HFFc6 (cell line): Measurements from ENCODE around the gene EIPR1. TPM values are rescaled to one million over a fixed set of nuclear protein-coding genes. Genes with fewer than 3 reads are reported as not detected.
A peak's percentile ranks its signal among the peaks of the same experiment; 100 is the strongest.

Experiments
- DNase-seq: peaks from one replicate; pipeline ENCODE4 v3.0.0-alpha.2; 2018
- H3K27ac Mint-ChIP-seq: 2 replicates; pipeline ENCODE4 v1.8.0; 2020; ENCODE audit warnings: mild to moderate bottlenecking, mixed read lengths
- H3K27me3 Mint-ChIP-seq: 2 replicates; pipeline ENCODE4 v1.8.0; 2021; ENCODE audit warnings: mild to moderate bottlenecking, moderate library complexity, mixed read lengths; ENCODE audit not compliant: insufficient read depth
- H3K36me3 Mint-ChIP-seq: 2 replicates; pipeline ENCODE4 v1.8.0; 2021; ENCODE audit warnings: low read depth, mixed read lengths
- H3K4me1 Mint-ChIP-seq: 2 replicates; pipeline ENCODE4 v1.8.0; 2020; ENCODE audit warnings: low read depth, mixed read lengths
- H3K4me3 Mint-ChIP-seq: 2 replicates; pipeline ENCODE4 v1.8.0; 2020; ENCODE audit warnings: mild to moderate bottlenecking, moderate library complexity, mixed read lengths
- H3K9me3 Mint-ChIP-seq: 2 replicates; pipeline ENCODE4 v1.8.0; 2020; ENCODE audit warnings: mild to moderate bottlenecking, mixed read lengths
- CTCF ChIP-seq: fragments of 200-600 bp; sonication (generic); IDR thresholded peaks from 2 replicates; pipeline ENCODE4 v1.5.0; 2021; ENCODE audit warnings: antibody characterized with exemption, mild to moderate bottlenecking
- total RNA-seq, 6 experiments: library from RNA; stranded (reverse); fragmentation: NEBNext Ultra II Directional; extraction: Animal tissue kit (Norgen Biotek cat#: 25700); gene quantifications; 2 replicates in 1 of 6; 3 replicates in 5 of 6; pipeline ENCODE4 v1.2.3, GENCODE V29; 2021

The EIPR1 gene
- total RNA-seq, 6 experiments from 2014 or later = 26.6 to 30.9 (median 28.8) TPM

GRCh38 chr2:3179626-3180025, 198.0 kb downstream of the EIPR1 start:
- Mint-ChIP-seq H3K27me3 (peaks cover 3% of the 10 kb centered on the region; the same call in 1 of the 2 replicates), H3K27ac (no peak overlapping the region), H3K9me3 (peaks cover 11% of the 10 kb centered on the region), H3K36me3 (peaks cover 23% of the 10 kb centered on the region), H3K4me1 (no peaks in the 10 kb centered on the region), H3K4me3 (no peak overlapping the region)
- TF ChIP-seq CTCF = no peak
- no peak for DNase-seq

- H3K27ac Mint-ChIP-seq = no peak overlapping the region
- H3K9me3 Mint-ChIP-seq = peaks cover 11% of the 10 kb centered on the region
- DNase-seq = no peak
- peaks cover 3% of the 10 kb centered on the region; the same call in 1 of the 2 replicates for H3K27me3 Mint-ChIP-seq
- no peak overlapping the region for H3K4me3 Mint-ChIP-seq
- H3K36me3 Mint-ChIP-seq = peaks cover 23% of the 10 kb centered on the region
- TF ChIP-seq CTCF = peak; percentile 35
- no peaks in the 10 kb centered on the region for H3K4me1 Mint-ChIP-seq
Observed at GRCh38 chr2:3179208-3179607, 198.4 kb downstream of the EIPR1 start.

- no peak for TF ChIP-seq CTCF
- Mint-ChIP-seq H3K9me3 (peaks cover 11% of the 10 kb centered on the region), H3K4me3 (no peak overlapping the region), H3K27ac (no peak overlapping the region), H3K36me3 (peaks cover 23% of the 10 kb centered on the region), H3K27me3 (peaks cover 3% of the 10 kb centered on the region; the same call in 1 of the 2 replicates), H3K4me1 (no peaks in the 10 kb centered on the region)
- no peak for DNase-seq
Observed at GRCh38 chr2:3178578-3179031, 199.0 kb downstream of the EIPR1 start.

- Mint-ChIP-seq H3K4me1 (no peaks in the 10 kb centered on the region), H3K9me3 (peaks cover 11% of the 10 kb centered on the region), H3K4me3 (no peak overlapping the region), H3K27ac (no peak overlapping the region), H3K27me3 (peaks cover 3% of the 10 kb centered on the region; the same call in 1 of the 2 replicates), H3K36me3 (peaks cover 23% of the 10 kb centered on the region)
- no peak for DNase-seq
- no peak for TF ChIP-seq CTCF
Observed at GRCh38 chr2:3177891-3178577, 199.6 kb downstream of the EIPR1 start.

GRCh38 chr2:3176869-3177255, 200.8 kb downstream of the EIPR1 start:
- no peak for DNase-seq
- Mint-ChIP-seq H3K9me3 (peaks cover 11% of the 10 kb centered on the region), H3K27me3 (peaks cover 3% of the 10 kb centered on the region; the same call in 1 of the 2 replicates), H3K36me3 (peaks cover 18% of the 10 kb centered on the region), H3K4me1 (no peaks in the 10 kb centered on the region), H3K4me3 (no peak overlapping the region), H3K27ac (no peak overlapping the region)
- TF ChIP-seq CTCF = no peak
